Activated T-cell treated with anti-CD3 and anti-CD28 coated beads, Interleukin-2, amount 50 U/mL, for 72 hours (primary cell): ENCODE measurements around the gene MED26. TPM values are rescaled to one million over a fixed set of nuclear protein-coding genes. Genes with fewer than 3 reads are reported as not detected.

Source experiments
- ATAC-seq, 2 donors: fragments of 150-1000 bp; cut with Tn5 transposase; replicated peaks in 1 of 2; 2 replicates each; pipeline ENCODE4 v1.10.0; 2021; ENCODE audit warnings: moderate library complexity in 2 of 2, mild to moderate bottlenecking in 1 of 2
- DNase-seq, 2 donors: peaks; one replicate each; pipeline ENCODE4 v3.0.0; 2021 to 2022; ENCODE audit warnings: mixed read lengths in 1 of 2
- H3K27ac Mint-ChIP-seq: one replicate; pipeline ENCODE4 v1.8.0; 2022; ENCODE audit warnings: mild to moderate bottlenecking, moderate library complexity, mixed read lengths
- H3K27me3 Mint-ChIP-seq: one replicate; pipeline ENCODE4 v1.8.0; 2022; ENCODE audit warnings: low read depth, mixed read lengths
- H3K36me3 Mint-ChIP-seq, 2 donors: one replicate each; pipeline ENCODE4 v1.8.0; 2022; ENCODE audit warnings: mixed read lengths in 2 of 2, mild to moderate bottlenecking in 1 of 2; ENCODE audit not compliant: insufficient read depth in 2 of 2
- H3K4me1 Mint-ChIP-seq: one replicate; pipeline ENCODE4 v1.8.0; 2022; ENCODE audit warnings: low read depth, mixed read lengths
- H3K4me3 Mint-ChIP-seq, 2 donors: one replicate each; pipeline ENCODE4 v1.8.0; 2022; ENCODE audit warnings: mild to moderate bottlenecking in 2 of 2, mixed read lengths in 2 of 2, moderate library complexity in 2 of 2
- H3K9me3 Mint-ChIP-seq, 2 donors: one replicate each; pipeline ENCODE4 v1.8.0; 2022; ENCODE audit warnings: mixed read lengths in 2 of 2
- total RNA-seq, 2 donors: library from RNA; stranded (reverse); gene quantifications; one replicate each; pipeline ENCODE4 v1.2.3, GENCODE V29; 2022

Gene MED26
- total RNA-seq, 2 donors from 2014 or later, result 18.6 to 20.2 TPM

DNA sequence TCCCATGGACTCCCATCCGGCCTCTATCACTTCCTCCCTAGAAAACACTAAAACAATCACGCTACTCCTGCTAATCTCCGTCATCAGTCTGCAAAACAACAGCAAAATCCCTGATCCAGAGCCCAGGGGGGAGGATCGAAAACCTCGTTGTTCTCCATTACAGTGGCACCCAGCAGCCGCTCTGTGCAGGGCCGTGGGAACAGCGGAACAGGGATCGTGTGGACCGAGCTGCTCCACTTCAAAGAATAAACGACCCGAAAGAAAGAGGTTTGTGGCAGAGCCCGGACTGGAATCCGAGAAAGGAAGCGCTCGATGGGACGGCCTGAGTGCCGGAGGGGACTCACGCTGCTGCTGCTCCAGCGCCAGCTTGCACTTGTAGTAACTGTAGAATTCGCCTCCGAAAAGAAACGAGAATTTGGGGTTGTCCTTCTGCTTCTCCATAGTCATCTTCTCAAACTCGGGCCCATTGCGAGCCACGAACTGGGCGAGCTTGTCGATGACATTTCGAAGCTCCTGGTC is 86.4 kb downstream of the MED26 start:
- DNase-seq, result peak in 1 of 2 donors; percentile 23
- peak in 1 of 2 donors; percentile 1 for ATAC-seq
- Mint-ChIP-seq H3K27me3 (no peaks in the 10 kb centered on the region), H3K4me1 (peaks cover 59% of the 10 kb centered on the region), H3K27ac (peak overlapping the region; percentile 83), H3K4me3 (peak overlapping the region; percentile 95 to 99), H3K9me3 (no peaks in the 10 kb centered on the region), H3K36me3 (peaks cover 2 to 28% of the 10 kb centered on the region in 2 donors)

DNA sequence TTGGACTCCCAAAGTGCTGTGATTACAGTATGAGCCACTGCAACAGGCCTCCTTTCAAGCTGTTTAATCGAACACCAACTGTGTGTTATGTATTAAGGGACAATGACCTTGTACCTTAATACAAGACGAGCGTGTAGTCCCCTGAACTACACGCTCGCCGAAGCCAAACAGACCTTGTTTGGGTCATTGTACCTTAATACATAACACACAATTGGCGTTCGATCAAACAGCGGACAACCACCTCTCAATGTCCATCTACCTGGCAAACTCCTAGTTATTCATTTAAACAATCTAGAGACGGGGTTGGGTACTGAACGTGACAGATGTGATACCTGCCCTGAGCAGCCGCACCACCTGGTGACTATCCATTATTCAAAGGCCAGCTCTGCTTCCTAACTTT is 87.1 kb downstream of the MED26 start:
- Mint-ChIP-seq H3K36me3 (peaks cover 2 to 29% of the 10 kb centered on the region in 2 donors), H3K4me3 (peak overlapping the region; percentile 95 to 99), H3K27ac (peak overlapping the region; percentile 83), H3K27me3 (no peaks in the 10 kb centered on the region), H3K9me3 (no peaks in the 10 kb centered on the region), H3K4me1 (peaks cover 59% of the 10 kb centered on the region)
- no peak for DNase-seq
- no peak for ATAC-seq

DNA sequence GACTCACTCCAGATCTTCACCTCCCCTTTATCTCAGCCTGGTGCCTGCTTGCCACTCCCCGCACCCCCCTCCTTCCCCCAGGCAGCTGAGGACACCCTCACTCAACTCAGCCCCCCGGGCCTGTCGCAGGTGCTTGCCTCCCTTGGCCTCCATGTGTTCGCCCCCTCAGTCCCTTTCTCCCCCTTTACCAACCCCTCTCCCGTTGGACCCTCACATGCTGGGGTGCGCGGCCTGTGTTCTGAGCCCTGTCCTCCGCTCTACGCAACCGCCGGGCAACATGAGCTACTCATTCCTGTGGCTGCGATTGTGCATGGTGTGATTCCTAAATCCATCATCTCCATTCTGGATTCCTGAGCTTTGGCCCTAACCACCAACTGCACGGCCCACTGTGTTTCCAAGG is 90.9 kb downstream of the MED26 start:
- Mint-ChIP-seq H3K4me1 (peaks cover 39% of the 10 kb centered on the region), H3K9me3 (no peaks in the 10 kb centered on the region), H3K27ac (no peak overlapping the region), H3K4me3 (no peak overlapping the region), H3K27me3 (no peaks in the 10 kb centered on the region), H3K36me3 (peaks cover 2 to 37% of the 10 kb centered on the region in 2 donors)
- ATAC-seq, result no peak
- no peak for DNase-seq

DNA sequence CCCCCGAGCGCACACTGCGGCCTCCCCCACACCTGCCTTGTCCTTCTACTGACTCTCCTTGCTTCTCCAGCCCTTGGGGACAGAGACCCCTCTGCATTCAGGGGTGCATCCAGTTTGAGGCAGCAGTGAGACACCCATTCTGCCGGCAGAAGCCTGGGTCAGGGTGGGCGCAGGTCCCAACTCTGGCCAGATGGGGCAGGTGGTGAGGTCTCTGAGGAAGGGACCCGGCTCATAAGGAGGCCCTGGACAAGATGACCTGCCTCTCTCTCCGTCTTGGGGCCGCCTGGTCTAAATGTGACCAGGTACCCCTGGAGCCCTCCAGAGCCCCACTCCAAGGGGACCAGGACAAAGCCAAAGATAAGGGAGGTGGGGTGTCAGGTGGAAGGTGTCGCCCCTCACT is 91.9 kb downstream of the MED26 start:
- H3K36me3 Mint-ChIP-seq, result peaks cover 2 to 42% of the 10 kb centered on the region in 2 donors
- no peaks in the 10 kb centered on the region for H3K9me3 Mint-ChIP-seq
- no peak overlapping the region for H3K4me3 Mint-ChIP-seq
- ATAC-seq (no peak), DNase-seq (no peak)
- H3K27me3 Mint-ChIP-seq, result no peaks in the 10 kb centered on the region
- H3K4me1 Mint-ChIP-seq, result peaks cover 33% of the 10 kb centered on the region
- no peak overlapping the region for H3K27ac Mint-ChIP-seq

DNA sequence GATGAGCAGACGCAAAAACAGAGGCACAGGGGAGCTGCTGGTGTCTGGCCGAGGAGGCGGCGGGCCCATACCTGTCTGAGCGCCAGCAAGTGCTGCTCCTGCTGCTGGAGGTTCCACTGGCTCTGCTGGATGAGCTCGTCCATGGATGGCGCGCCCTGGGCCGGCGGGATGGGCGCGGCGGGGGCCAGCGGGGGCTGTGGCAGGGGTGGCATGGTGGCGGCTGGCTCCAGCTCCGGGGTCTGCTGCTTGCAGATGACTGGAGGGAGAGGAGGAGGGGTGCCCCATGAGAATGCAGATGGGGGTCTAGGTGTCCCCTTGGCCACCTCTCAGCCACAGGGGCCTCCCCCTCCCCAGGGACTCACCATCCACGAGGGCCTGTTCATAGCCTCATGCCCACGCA is 92.6 kb downstream of the MED26 start:
- H3K4me3 Mint-ChIP-seq, result no peak overlapping the region
- peaks cover 25% of the 10 kb centered on the region for H3K4me1 Mint-ChIP-seq
- no peak for ATAC-seq
- H3K9me3 Mint-ChIP-seq, result no peaks in the 10 kb centered on the region
- H3K36me3 Mint-ChIP-seq, result peaks cover 2 to 37% of the 10 kb centered on the region in 2 donors
- DNase-seq, result no peak
- H3K27me3 Mint-ChIP-seq, result no peaks in the 10 kb centered on the region
- no peak overlapping the region for H3K27ac Mint-ChIP-seq

DNA sequence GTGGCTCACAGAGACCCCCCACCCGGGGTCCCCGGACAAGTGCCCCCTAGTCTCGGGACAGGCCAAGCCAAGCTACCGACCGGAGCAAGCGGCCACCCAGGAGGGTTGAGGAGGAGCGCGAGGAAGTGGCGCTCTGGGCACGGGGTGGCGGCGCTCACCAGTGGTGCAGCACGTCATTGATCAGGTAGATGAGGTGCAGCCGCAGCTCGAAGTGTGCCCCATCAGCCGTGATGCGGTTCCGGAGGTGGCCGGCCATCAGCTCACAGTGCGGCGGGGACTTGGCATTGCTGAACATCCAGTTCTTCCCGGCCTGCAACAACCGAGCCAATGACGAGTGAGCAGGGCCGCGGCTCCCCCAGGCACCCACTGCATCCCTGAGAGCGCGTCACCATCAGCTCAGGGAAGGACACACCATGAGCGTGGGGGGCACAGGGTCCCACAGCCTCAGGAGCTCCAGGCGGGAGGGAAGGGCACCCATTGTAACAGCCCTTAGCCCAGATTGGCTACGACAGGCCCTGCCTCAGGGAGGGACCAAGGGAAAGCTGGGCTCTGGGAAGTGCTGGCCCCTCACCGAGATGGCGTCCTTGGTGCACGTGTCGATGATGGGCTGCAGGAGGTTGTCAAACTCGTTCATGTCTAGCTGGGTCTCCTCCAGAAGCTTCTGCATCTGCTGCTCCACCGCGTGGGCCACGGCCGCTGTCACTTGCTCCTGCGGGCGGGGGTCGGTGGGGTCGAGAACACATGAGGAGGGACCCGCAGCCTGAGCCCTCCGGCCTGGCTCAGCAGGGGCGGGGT is 95.4 kb downstream of the MED26 start:
- Mint-ChIP-seq H3K9me3 (no peaks in the 10 kb centered on the region), H3K4me3 (no peak overlapping the region), H3K27me3 (no peaks in the 10 kb centered on the region), H3K36me3 (peaks cover 0 to 31% of the 10 kb centered on the region in 2 donors), H3K4me1 (no peaks in the 10 kb centered on the region), H3K27ac (no peak overlapping the region)
- DNase-seq, result no peak
- ATAC-seq, result no peak

DNA sequence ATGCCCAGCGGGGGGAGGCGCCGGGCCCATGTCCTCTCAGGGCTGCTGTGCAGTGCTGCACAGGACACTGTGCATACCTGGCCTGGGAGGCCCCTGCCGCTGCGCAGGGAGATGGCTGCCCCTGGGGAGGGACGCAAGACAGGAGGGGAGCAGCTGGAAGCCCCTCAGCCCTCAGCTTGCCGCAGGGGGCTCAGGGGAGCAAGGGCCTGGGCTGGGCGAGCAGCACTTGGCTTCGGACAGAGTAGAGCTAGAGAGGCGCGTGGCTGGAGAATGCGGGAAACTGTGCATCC is 96.7 kb downstream of the MED26 start:
- H3K4me3 Mint-ChIP-seq, result no peak overlapping the region
- no peak for ATAC-seq
- DNase-seq, result no peak
- H3K4me1 Mint-ChIP-seq, result no peaks in the 10 kb centered on the region
- no peaks in the 10 kb centered on the region for H3K27me3 Mint-ChIP-seq
- no peaks in the 10 kb centered on the region for H3K9me3 Mint-ChIP-seq
- no peak overlapping the region for H3K27ac Mint-ChIP-seq
- H3K36me3 Mint-ChIP-seq, result peaks cover 0 to 33% of the 10 kb centered on the region in 2 donors

DNA sequence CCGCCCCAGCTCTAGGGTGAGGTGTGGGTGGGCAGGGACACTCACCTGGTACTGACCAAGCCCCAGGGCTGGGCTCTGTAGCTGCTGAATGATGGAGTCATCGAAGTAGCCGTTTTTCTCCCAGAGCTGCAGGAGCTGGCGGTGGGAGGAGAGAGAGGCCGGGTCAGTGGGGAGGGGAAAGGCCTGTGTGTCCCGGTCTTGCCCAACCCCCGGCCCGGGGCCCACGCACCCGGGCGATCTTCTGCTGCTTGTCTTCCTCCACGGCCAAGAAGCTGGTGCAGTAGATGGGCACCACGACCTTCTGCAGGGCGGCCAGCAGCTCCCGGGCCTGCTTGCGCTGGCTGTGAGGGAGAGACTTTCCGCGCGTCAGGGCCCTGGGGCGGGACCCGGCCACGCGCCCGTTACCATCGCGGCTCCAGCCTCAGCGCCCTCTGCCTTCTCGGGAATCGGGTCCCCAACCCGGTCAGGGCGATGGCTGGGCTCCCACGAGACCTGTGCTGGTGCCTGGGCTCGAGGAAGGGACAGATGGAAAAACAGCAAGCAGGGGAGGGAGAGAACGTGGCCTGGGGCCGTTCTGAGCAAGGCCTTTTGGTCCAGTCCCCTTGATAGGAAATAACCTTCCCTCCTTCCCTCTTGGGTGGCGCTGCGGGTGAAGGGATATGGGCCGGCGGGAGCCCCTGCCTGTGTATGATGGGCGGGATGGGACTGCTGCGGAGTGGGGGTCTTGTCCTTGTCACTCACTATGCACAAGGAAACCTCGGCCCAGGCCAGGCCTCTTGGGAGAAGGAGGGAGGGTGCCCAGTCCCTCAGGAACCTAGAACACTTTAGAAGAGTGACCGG is 97.2 kb downstream of the MED26 start:
- no peak for ATAC-seq
- Mint-ChIP-seq H3K36me3 (peaks cover 0 to 31% of the 10 kb centered on the region in 2 donors), H3K4me1 (no peaks in the 10 kb centered on the region), H3K4me3 (no peak overlapping the region), H3K27ac (no peak overlapping the region), H3K27me3 (no peaks in the 10 kb centered on the region), H3K9me3 (no peaks in the 10 kb centered on the region)
- no peak for DNase-seq

DNA sequence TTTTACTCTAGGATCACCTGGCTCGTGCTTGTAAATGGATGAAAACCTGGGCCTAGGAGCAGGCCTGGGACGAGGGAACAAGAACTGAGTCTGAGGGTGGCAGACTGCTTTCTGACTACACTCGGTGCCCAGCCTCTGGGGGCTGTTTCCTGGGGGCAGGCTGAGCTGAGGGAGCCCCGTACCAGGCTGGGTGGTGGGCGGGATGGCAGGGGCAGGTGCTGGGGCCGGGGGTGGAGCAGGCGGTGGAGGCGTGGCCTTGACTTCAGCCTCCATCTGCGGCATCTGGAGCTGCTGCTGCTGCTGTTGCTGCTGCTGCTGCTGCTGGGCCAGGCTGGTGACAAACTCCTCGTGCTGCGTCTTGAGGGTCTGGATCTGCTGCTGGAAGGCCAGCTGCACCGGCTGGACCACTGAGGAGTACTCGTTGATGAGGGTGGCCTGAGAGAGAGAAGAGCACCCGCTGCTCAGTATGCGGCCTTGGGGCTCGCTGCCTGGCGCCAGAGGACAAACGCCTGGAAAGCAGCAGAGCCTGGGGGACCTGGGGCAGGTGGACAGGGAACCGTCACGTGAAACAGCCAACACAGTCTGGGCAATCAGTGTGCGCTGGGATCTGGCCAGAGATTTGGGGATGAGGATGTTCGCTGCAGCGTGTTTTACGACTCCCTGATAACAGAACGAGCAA is 98.4 kb downstream of the MED26 start:
- Mint-ChIP-seq H3K4me1 (no peaks in the 10 kb centered on the region), H3K9me3 (no peaks in the 10 kb centered on the region), H3K27ac (peak overlapping the region; percentile 28), H3K36me3 (peaks cover 0 to 31% of the 10 kb centered on the region in 2 donors), H3K27me3 (no peaks in the 10 kb centered on the region), H3K4me3 (no peak overlapping the region)
- no peak for ATAC-seq
- no peak for DNase-seq

DNA sequence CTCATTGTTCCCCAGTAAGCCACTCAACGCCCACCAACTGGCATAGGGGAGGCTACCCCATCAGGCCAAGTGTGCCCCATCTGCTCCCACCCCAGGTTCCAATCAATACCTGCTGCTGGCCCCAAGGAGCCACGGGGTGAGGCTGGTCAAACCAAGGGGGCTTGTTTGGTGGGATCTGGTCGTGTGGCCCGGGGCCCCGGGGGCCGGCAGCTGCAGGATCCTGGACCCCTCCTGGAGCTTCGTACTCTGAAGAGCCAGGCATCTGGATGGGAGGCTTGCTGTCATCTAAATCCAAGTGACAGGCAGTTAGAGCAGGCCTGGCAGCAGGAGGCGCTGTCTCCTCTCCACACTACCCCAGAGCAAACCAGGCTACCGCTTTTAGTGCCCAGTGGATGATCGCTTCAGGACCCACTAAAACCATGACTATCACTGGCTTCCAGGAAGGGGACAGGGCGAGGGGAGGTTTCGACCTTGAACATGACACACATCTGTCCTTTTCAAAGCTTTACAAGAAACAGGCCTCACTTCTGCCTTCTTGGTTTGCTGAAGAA is 100.0 kb downstream of the MED26 start:
- H3K36me3 Mint-ChIP-seq, result peaks cover 2 to 26% of the 10 kb centered on the region in 2 donors
- DNase-seq (peak; percentile 40 to 54), ATAC-seq (peak; percentile 61 to 80)
- H3K9me3 Mint-ChIP-seq, result no peaks in the 10 kb centered on the region
- no peak overlapping the region for H3K4me3 Mint-ChIP-seq
- peak overlapping the region; percentile 46 for H3K27ac Mint-ChIP-seq
- H3K4me1 Mint-ChIP-seq, result no peaks in the 10 kb centered on the region
- no peaks in the 10 kb centered on the region for H3K27me3 Mint-ChIP-seq

DNA sequence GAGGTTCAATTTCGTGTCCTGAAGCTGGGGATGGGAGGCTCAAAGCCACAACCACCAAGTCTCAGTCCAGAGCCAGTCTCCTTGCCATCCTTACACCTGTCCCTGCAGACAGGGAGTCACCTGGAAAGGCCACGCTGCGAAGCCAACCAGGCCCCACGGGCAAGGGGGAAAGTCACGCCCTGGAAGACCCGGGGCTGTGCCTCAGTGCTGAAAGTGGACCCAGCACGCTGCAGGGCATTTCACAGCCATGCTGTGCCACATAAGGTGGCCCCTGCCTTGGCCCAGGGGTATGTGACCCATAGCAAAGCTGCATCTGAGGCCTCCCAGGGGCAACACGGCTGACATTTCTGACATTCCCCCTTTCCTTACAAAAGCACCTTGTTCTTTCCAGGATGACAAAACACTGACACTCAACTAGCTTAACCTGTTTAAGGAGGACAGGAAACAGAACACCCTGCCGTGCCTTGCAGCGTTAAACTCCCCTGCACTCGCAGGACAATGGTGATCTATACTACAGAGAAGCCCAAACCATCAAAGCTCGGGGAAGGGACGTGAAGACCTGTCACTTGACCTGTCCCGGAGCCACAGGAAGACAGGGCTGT is 100.6 kb downstream of the MED26 start:
- H3K27ac Mint-ChIP-seq, result no peak overlapping the region
- ATAC-seq (no peak), DNase-seq (no peak)
- no peaks in the 10 kb centered on the region for H3K27me3 Mint-ChIP-seq
- H3K4me1 Mint-ChIP-seq, result no peaks in the 10 kb centered on the region
- no peaks in the 10 kb centered on the region for H3K9me3 Mint-ChIP-seq
- no peak overlapping the region for H3K4me3 Mint-ChIP-seq
- H3K36me3 Mint-ChIP-seq, result peaks cover 4 to 26% of the 10 kb centered on the region in 2 donors

DNA sequence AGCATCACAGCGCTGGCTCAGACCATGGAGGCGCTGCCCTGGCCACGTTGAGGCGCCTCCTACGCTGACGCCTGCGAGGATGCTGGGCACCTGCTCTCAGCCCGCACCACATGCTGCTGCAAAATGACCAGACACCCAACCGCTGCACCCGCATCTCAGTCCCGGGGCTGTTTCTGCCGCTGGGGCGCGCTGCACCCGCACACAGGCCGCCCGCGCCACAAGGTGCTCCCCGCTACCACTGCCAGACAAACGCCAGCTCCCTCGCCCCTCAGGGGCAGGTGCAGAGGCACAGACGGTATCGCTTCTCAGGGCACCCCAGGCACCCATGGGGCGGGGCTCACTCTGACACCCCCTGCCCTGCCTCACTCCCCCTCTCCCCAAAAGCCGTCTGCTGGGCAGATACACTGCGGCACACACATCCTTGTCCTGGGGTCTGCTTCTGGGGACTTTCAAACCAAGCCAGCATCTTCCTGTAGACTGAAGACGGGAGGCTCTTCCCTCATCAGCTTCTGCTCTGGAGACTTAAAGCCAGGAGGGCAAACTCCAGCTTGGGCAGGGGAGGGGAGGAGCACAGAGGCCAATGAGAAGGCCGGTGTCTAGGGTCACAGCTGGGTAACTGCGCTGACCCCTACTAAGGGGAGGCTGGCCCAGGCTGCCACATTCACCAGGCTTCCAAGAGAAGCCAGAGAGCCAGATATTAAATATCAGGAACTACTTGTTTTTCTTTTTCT is 102.1 kb downstream of the MED26 start:
- H3K27ac Mint-ChIP-seq, result no peak overlapping the region
- ATAC-seq (no peak), DNase-seq (no peak)
- no peaks in the 10 kb centered on the region for H3K4me1 Mint-ChIP-seq
- H3K4me3 Mint-ChIP-seq, result no peak overlapping the region
- H3K9me3 Mint-ChIP-seq, result no peaks in the 10 kb centered on the region
- H3K27me3 Mint-ChIP-seq, result no peaks in the 10 kb centered on the region
- H3K36me3 Mint-ChIP-seq, result peaks cover 4 to 20% of the 10 kb centered on the region in 2 donors
